ENCODE results near the gene ADI1. TPM values are rescaled to one million over a fixed set of nuclear protein-coding genes. Genes with fewer than 3 reads are reported as not detected.

ADI1 gene
- total RNA-seq, 2 experiments from 2014 or later = 19.2 to 22.1 TPM

- Histone ChIP-seq H3K4me3 (ENCODE audit: low read depth, low read length, poor library complexity, severe bottlenecking) (no peak overlapping the region), H4K20me1 (ENCODE audit: insufficient read depth, low read length) (no peaks in the 10 kb centered on the region), H3K79me2 (ENCODE audit: insufficient read depth, low read depth, low read length) (no peaks in the 10 kb centered on the region), H3K4me2 (ENCODE audit: low read length) (no peak overlapping the region), H2AFZ (ENCODE audit: low read length) (no peak overlapping the region), H3K9me2 (ENCODE audit: insufficient read depth, low read length) (no peaks in the 10 kb centered on the region), H3K36me3 (ENCODE audit: insufficient read depth, low read length) (peaks cover 13% of the 10 kb centered on the region), H3K4me1 (ENCODE audit: insufficient read depth, low read length, poor library complexity, severe bottlenecking) (peaks cover 23% of the 10 kb centered on the region), H3K27ac (ENCODE audit: low read depth, low read length, poor library complexity, severe bottlenecking) (no peak overlapping the region), H3K9me3 (ENCODE audit: low read length) (no peaks in the 10 kb centered on the region)
- BruUV-seq (replicated peaks) = no TSS peak
- no peak for DNase-seq (ENCODE audit: low spot score)
- TF ChIP-seq EZH2phosphoT487 (IDR thresholded peaks at IDR 0.05; ENCODE audit: borderline replicate concordance, low read depth, low read length) = no peak
- no peak for TF ChIP-seq CTCF (conservative IDR thresholded peaks at IDR 0.05; ENCODE audit: low read length)
- intact Hi-C loops (cut with micrococcal nuclease; ENCODE audit: unreplicated experiment) = no loop called here
- POLR2A ChIA-PET = interaction anchor here (0.6 kb wide), 1 partner anchor 44 kb away, joined by 3 read pairs; no protein-coding TSS in a partner anchor
- CTCF ChIA-PET (ENCODE audit: unreplicated experiment) = no interaction called here
Observed at GRCh38 chr2:3483227-3483985, 35.9 kb downstream of the ADI1 start.

GRCh38 chr2:3482363-3482821 lies 36.9 kb downstream of the ADI1 start:
- Histone ChIP-seq H3K36me3 (ENCODE audit: insufficient read depth, low read length) (peaks cover 13% of the 10 kb centered on the region), H3K9me3 (ENCODE audit: low read length) (no peaks in the 10 kb centered on the region), H2AFZ (ENCODE audit: low read length) (no peak overlapping the region), H3K27ac (ENCODE audit: low read depth, low read length, poor library complexity, severe bottlenecking) (no peak overlapping the region), H4K20me1 (ENCODE audit: insufficient read depth, low read length) (no peaks in the 10 kb centered on the region), H3K4me2 (ENCODE audit: low read length) (no peak overlapping the region), H3K79me2 (ENCODE audit: insufficient read depth, low read depth, low read length) (no peaks in the 10 kb centered on the region), H3K4me3 (ENCODE audit: low read depth, low read length, poor library complexity, severe bottlenecking) (no peak overlapping the region), H3K4me1 (ENCODE audit: insufficient read depth, low read length, poor library complexity, severe bottlenecking) (peaks cover 23% of the 10 kb centered on the region), H3K9me2 (ENCODE audit: insufficient read depth, low read length) (no peaks in the 10 kb centered on the region)
- intact Hi-C loops (cut with micrococcal nuclease; ENCODE audit: unreplicated experiment) = no loop called here
- ChIA-PET CTCF (ENCODE audit: unreplicated experiment) (no interaction called here), POLR2A (interaction anchor here (2.0 kb wide), 1 partner anchor 24 kb away, joined by 5 read pairs; no protein-coding TSS in a partner anchor)
- BruUV-seq (replicated peaks) = no TSS peak
- no peak for DNase-seq (ENCODE audit: low spot score)
- TF ChIP-seq CTCF (conservative IDR thresholded peaks at IDR 0.05; ENCODE audit: low read length) (no peak), EZH2phosphoT487 (IDR thresholded peaks at IDR 0.05; ENCODE audit: borderline replicate concordance, low read depth, low read length) (no peak)
